Dermis microvascular lymphatic vessel endothelial cell (primary cell): Measurements from ENCODE around the gene RANBP10. TPM values are rescaled to one million over a fixed set of nuclear protein-coding genes. Genes with fewer than 3 reads are reported as not detected.
"Not testable (repeated sequence)": the region's sequence is repeated elsewhere in the genome, so short reads cannot be mapped to it uniquely, and the experiment has no call there.

Experiments
- DNase-seq, 2 donors: peaks; one replicate each; pipeline versions ENCODE4 v3.0.0 to v3.0.0-alpha.2; 2010; ENCODE audit warnings: low read depth in 2 of 2
- total RNA-seq: library from RNA; depleted of rRNA; stranded (reverse); fragments of >200 nt; gene quantifications from 2 replicates; pipeline ENCODE4 v1.2.1, GENCODE V29; 2014

RANBP10 gene
- total RNA-seq, 1 donor from 2014 or later, result 5.0 TPM

DNA sequence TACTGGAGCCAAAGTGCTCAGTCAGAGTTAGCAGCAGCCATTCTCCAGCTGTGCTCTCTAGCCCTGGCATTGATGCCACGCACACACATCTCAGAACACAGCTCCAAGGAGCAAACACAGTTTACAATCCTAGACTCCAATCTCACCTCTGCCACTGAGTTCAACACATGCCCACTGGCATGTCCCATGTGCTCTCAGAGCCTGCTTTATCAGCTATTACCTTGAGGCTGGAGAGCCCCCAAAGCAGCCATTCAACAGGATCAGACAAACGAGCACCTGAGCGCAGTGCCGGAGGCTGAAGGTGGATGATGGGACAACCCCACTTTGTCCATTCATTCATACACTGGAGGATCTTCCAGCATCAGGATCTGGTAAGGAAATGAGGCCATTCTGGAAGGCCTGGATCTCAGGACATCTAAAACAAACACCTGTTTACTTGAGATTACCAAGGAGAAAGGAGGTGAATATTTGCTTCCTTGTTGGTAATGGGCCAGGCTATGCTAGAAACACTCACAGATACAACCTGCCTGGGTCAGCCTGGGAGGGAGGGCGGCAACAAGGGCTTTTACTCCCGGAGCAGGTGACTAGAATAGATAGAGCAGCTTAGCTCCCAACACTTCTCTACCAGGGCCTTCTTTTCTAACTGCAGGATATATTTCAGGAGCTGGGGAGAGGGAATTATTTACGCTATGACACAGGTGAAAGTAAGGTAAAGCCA, 25.4 kb downstream of the RANBP10 start:
- no peak for DNase-seq

DNA sequence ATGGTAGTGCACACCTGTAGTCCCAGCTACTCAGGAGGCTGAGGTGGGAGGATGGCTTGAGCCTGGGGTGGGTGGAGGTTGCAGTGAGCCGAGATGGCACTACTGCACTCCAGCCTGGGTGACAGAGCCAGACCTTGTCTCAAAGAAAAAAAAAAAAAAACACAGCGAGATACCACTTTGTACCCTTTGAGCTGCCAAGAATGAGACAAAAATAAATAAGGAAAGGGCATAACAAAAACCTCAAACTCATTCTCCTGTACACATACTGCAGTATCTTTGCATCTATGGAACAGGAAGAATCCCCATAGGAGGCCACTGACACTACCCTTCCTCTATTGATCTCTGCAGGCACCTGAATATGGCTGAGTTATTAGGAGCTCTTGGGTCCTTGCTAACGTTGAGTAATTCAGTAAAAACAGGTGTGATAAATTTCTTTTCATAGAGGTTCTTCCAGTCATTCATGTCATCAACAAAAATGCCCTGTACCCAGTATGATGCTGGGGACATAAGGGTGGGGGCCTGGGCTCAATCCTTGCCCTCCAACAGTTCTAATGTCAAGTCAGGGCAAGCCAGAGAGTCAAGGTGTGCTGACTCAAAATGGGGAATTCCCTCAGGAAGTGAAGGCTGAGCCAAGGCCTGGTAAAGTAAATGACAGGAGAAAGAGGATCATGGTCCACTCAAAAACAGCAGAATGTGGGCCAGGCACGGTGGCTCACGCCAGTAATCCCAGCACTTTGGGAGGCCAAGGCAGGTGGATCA, 26.9 kb downstream of the RANBP10 start:
- no peak for DNase-seq

DNA sequence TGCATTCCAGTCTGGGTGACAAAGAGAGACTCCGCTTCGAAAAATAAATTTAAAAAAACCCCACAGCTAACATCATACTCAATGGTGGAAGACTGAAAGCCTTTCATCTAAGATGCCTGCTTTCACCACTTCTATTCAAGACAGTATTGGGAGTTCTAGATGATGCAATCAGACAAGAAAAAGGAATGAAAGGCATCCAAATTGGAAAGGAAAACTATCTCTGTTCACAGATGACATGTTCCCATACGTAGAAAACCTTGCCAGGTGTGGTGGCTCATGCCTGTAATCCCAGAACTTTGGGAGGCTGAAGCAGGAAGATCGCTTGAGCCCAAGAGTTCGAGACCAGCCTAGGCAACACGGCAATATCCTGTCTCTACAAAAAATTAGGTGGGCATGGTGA, 31.1 kb downstream of the RANBP10 start:
- DNase-seq, result no peak

DNA sequence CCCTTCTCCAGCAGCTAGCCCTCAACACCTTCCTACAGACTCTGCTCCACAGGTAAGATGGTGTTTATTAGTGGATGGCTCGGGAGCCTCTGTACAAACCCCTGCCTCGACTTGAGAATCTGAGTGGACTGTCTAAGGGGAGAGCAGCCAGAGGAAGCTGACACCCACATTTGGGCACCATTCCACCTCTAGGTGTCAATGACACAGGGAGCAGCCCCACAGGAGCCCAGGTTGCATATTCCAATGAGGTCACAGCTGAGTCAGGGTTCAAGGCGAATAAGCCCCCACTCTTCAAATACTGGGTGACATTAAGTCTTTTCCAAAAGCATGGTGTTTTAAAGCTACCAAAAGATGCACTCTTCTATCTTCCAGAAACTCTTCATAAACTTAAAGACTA, 31.9 kb downstream of the RANBP10 start:
- no peak for DNase-seq

DNA sequence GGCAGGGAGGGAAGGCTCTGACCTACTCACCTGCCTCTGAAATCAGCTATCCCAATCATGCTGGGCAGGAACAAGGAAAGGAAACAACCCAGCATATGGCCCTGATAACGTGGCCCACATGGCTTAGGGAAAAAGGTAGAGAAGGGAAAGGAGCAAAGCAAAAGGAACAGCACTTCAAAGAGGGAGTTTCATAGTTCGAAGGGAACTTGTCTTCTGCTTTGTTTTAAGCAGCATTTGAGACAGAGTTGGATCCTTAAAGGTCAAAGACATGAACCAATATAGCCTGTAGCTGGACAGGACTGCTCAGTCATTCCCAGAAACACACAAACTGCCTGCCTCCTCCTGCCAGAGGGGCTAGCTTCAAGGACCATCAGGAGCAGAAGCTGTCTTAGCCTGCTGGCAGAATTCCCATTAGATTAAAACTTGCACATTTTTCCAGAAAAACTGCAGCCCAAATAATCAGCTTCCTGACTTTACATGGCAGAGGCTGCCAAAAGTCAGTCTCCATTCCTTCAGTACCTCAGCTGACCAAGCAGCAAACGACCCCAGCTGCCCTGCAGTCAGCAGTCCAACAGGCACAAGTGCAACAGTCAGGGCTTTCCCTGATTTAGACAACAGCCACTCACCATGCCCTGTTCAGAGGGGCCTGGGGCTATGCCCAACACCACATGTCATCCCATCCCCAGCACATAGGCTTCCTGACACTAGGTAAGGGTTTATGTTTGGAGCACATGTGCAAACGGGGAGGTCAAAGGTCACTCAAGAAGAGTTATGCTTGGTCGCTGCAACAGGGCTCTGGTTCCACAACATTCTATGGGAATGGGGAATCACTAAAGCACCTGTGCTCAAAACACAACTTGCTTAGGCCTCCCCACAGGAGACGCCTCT, 32.5 kb downstream of the RANBP10 start:
- DNase-seq, result peak; percentile 40 to 65

GRCh38 chr16:67773099-67773498, 33.3 kb downstream of the RANBP10 start:
- peak; percentile 74 to 87 for DNase-seq

GRCh38 chr16:67770346-67770991, 35.9 kb downstream of the RANBP10 start:
- peak in 1 of 2 donors; percentile 75 for DNase-seq

DNA sequence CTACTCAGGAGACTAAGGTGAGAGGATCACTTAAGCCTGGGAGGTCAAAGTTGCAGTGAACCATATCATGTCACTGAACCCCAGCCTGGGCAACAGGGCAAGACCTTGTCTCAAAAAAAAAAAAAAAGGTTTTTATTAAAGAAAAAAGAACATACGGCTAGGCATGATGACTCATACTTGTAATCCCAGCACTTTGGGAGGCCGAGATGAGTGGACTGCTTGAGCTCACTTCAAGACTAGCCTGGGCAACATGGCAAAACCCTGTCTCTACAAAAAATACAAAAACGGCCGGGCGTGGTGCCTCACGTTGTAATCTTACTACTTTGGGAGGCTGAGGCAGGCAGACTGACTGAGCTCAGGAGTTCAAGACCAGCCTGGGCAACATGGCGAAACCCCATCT, 38.4 kb downstream of the RANBP10 start:
- peak in 1 of 2 donors; percentile 37 for DNase-seq

- no peak for DNase-seq
These were observed 40.1 kb downstream of the RANBP10 start for GRCh38 chr16:67766291-67766690.

DNA sequence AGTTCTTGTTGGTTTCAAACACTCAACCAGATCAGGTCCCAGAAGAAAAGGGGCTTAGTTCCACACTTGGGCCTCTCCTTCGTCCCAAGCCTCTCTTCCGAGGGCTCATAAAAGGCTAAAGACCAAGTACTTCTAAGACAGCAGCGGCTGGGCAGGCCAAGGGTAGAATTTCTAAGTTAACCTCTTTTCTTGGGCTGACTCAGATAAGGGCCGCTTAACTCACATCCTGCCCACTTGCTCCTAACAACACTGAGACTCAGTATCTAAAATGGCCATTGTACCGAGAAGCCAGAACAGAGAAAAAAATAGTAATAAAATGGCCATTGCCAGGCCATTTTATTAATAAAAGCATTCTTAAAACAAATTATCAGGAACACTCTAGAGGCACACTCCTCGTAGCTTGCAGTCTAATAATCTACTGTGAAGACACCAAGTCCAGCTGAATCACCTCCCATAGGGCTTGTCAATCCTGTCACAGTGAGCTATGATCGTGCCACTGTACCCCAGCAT, 42.1 kb downstream of the RANBP10 start:
- DNase-seq, result no peak

- DNase-seq, result no peak
These were observed 43.3 kb downstream of the RANBP10 start for GRCh38 chr16:67763066-67763465.

DNA sequence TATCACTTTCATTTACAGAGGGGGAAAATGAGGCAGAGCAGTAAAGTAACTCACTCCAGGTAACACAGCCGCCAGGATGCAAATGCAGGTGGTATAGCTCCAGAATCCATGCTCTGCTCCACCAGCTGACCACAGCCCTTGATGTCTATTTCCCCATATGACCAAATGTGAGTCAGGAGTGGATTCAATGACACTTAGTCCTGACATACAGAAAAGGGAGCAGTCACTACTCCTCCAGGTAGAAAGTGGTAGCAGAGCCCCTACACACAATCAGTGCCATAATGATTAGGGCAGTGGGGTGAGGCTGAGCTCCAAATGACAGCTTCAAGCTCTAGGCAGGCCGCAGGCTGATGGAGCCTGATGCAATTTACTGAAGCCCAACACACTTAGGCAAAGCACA, 44.0 kb downstream of the RANBP10 start:
- DNase-seq, result no peak

GRCh38 chr16:67761924-67762323, 44.4 kb downstream of the RANBP10 start:
- DNase-seq, result no peak

DNA sequence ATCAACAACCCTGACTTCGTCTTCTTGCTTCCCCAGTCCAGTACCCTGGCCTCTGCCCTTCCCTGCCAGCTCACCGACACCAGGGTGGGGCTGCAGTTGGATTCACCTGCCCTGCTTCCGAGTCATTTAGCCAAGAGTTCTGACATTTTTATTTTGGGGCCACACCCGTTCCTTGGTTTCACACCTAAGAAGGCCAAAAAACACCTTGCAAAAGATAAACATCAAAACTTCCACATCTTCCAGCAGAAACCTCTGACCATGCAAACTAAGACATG, 45.5 kb downstream of the RANBP10 start:
- no peak for DNase-seq

DNA sequence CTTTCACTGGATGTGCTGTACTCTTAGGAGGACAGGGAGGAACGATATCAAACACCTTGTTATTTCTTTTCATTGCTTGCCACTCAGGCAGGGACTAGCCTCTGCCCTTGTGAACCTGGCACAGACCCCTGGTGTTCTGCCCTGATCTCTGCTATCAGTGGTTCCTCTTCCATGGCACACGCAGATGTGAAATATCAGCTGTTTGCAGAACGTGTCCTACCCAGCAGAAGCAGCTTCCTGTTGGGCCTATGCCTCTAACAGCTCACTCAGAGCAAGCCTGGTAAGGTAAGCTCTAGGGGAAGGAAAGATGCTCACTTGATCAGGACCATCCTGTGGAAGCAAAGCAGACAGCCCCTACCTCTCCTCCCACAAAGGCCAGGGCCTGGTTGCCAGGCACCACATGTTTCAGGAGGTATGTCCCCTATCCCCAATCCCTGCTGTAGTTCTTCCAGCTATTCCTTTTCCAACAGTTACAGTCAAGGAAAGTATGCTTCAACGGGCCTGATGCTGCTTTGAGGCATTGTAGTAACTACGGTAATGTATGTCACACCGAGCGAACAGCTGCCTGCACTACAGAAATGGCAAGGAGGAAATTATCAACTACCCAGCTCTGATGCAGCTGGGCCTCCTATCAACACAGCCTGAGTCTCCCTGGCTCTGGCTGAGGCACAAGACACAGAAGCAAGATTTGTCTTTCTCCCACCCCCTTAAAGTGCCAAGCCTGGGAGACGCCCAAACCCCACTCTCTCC, 46.0 kb downstream of the RANBP10 start:
- no peak for DNase-seq

GRCh38 chr16:67758966-67759365, 47.4 kb downstream of the RANBP10 start:
- no peak for DNase-seq

DNA sequence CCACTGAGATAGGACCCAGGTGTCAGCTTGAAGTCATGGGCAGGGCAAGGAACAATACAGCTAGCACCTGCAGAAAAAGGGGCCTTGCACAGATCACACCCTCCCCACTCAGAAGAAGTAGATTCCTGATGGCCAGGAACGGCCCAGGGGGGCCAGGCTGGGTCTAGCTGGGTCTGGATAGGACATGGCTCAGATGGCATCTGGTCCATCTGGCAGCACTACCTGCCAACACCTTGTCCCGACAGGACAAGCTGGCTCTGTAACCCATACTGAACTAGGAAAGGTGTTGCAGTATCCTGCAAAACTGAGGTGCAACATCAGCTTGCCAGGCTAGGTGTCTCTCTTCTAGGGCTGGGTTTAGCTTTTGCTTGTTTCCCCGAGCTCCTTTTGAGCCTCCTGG, 48.4 kb downstream of the RANBP10 start:
- DNase-seq, result no peak

- no peak for DNase-seq
These were observed 53.7 kb downstream of the RANBP10 start for GRCh38 chr16:67752641-67753040.

DNA sequence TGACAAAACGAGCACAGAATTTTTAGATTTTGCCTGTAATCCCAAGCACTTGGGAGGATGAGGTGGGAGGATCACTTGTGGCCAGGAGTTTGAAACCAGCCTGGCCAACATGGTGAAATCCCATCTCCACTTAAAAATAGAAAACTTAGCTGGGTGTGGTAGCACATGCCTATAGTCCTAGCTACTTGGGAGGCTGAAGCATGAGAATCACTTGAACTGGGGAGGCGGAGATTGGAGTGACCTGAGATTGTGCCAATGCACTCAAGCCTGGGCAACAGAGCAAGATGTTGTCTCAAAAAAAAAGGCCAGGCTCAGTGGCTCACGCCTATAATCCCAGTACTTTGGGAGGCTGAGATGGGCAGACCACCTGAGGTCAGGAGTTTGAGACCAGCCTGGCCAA, 55.0 kb downstream of the RANBP10 start:
- not testable (repeated sequence) for DNase-seq

- no peak for DNase-seq
These were observed 55.9 kb downstream of the RANBP10 start for GRCh38 chr16:67750466-67750865.
